HEK293 (cell line): ENCODE data around the gene TMEM187.
A peak's percentile ranks its signal among the peaks of the same experiment; 100 is the strongest.

Source experiments
- CTCF ChIA-PET: fragments of 350-600 bp; formaldehyde crosslinking; extraction: SDS; loops from one replicate; lab custom pipeline; 2021; ENCODE audit warnings: antibody characterized with exemption; lab: Yijun Ruan, JAX
- POLR2A ChIA-PET: fragments of 300-600 bp; formaldehyde crosslinking; extraction: SDS; loops from one replicate; lab custom pipeline; 2020; ENCODE audit warnings: antibody characterized with exemption, inconsistent platforms; lab: Yijun Ruan, JAX
- H3K27ac ChIP-seq: fragments of 200-500 bp; sonication (Bioruptor generic); 2 replicates; pipeline ENCODE4 v1.5.1; 2014; ENCODE audit warnings: low read depth, low read length, control low read depth, inconsistent platforms; ENCODE audit errors: extremely low read depth
- H3K36me3 ChIP-seq, 2 experiments: fragments of 200-500 bp in 1 of 2; sonication (Bioruptor generic) in 1 of 2; 1 replicate in 1 of 2; 2 replicates in 1 of 2; pipeline ENCODE4 v1.5.1; 2014 to 2017; ENCODE audit warnings: inconsistent platforms in 2 of 2, low read length in 2 of 2; ENCODE audit not compliant: control insufficient read depth in 2 of 2, insufficient read depth in 1 of 2
- H3K4me1 ChIP-seq: fragments of 200-500 bp; sonication (Bioruptor generic); 2 replicates; pipeline ENCODE4 v1.5.1; 2014; ENCODE audit warnings: mild to moderate bottlenecking, low read length, inconsistent platforms; ENCODE audit not compliant: control insufficient read depth, insufficient read depth
- H3K4me3 ChIP-seq: 2 replicates; pipeline ENCODE4 v1.5.1; 2011; ENCODE audit warnings: low read depth, mild to moderate bottlenecking, control low read depth, low read length, moderate library complexity
- H3K9me3 ChIP-seq: fragments of 200-500 bp; sonication (Bioruptor generic); 2 replicates; pipeline ENCODE4 v1.5.1; 2014; ENCODE audit warnings: low read depth, low read length, inconsistent platforms; ENCODE audit not compliant: control insufficient read depth, insufficient read depth
- GFI1B ChIP-seq: fragments of 450-650 bp; formaldehyde crosslinking; IDR thresholded peaks from 2 replicates; pipeline ENCODE4 v1.5.1; 2016; ENCODE audit warnings: missing biosample characterization, missing genetic modification characterization
- GLIS2 ChIP-seq: fragments of 450-650 bp; formaldehyde crosslinking; IDR thresholded peaks from 2 replicates; pipeline ENCODE4 v1.5.1; 2016; ENCODE audit warnings: missing biosample characterization, missing genetic modification characterization
- HIC1 ChIP-seq: fragments of 450-650 bp; formaldehyde crosslinking; IDR thresholded peaks from 2 replicates; pipeline ENCODE4 v1.5.1; 2016; ENCODE audit warnings: missing biosample characterization, missing genetic modification characterization
- ZBTB17 ChIP-seq: fragments of 450-650 bp; formaldehyde crosslinking; IDR thresholded peaks from 2 replicates; pipeline ENCODE4 v1.5.1; 2016; ENCODE audit warnings: missing biosample characterization, missing genetic modification characterization
- ZFP41 ChIP-seq: fragments of 450-650 bp; formaldehyde crosslinking; IDR thresholded peaks from 2 replicates; pipeline ENCODE4 v1.5.1; 2016; ENCODE audit warnings: missing biosample characterization, missing genetic modification characterization, borderline replicate concordance
- ZNF10 ChIP-seq: fragments of 450-650 bp; formaldehyde crosslinking; IDR thresholded peaks from 2 replicates; pipeline ENCODE4 v1.5.1; 2017; ENCODE audit warnings: missing biosample characterization, missing genetic modification characterization
- ZNF148 ChIP-seq: fragments of 450-650 bp; formaldehyde crosslinking; IDR thresholded peaks from 2 replicates; pipeline ENCODE4 v1.5.0; 2017; ENCODE audit warnings: missing biosample characterization, missing genetic modification characterization, borderline replicate concordance
- ZNF16 ChIP-seq: fragments of 450-650 bp; formaldehyde crosslinking; IDR thresholded peaks from 2 replicates; pipeline ENCODE4 v1.5.1; 2016; ENCODE audit warnings: low read depth, missing biosample characterization, missing genetic modification characterization
- ZNF18 ChIP-seq: fragments of 450-650 bp; formaldehyde crosslinking; IDR thresholded peaks from 2 replicates; pipeline ENCODE4 v1.5.1; 2016; ENCODE audit warnings: missing biosample characterization, missing genetic modification characterization
- ZNF280C ChIP-seq: fragments of 450-650 bp; formaldehyde crosslinking; IDR thresholded peaks from 2 replicates; pipeline ENCODE4 v1.5.1; 2016; ENCODE audit warnings: missing biosample characterization, missing genetic modification characterization
- ZNF416 ChIP-seq: fragments of 450-650 bp; formaldehyde crosslinking; IDR thresholded peaks from 2 replicates; pipeline ENCODE4 v1.5.1; 2016; ENCODE audit warnings: missing biosample characterization, missing genetic modification characterization
- ZNF529 ChIP-seq: fragments of 450-650 bp; formaldehyde crosslinking; IDR thresholded peaks from 2 replicates; pipeline ENCODE4 v1.5.1; 2017; ENCODE audit warnings: missing genetic modification characterization, missing biosample characterization; ENCODE audit not compliant: insufficient replicate concordance
- ZNF600 ChIP-seq: fragments of 450-650 bp; formaldehyde crosslinking; IDR thresholded peaks from 2 replicates; pipeline ENCODE4 v1.5.1; 2016; ENCODE audit warnings: missing biosample characterization, missing genetic modification characterization
- ZNF747 ChIP-seq: fragments of 450-650 bp; formaldehyde crosslinking; IDR thresholded peaks from 2 replicates; pipeline ENCODE4 v1.5.1; 2016; ENCODE audit warnings: missing biosample characterization, missing genetic modification characterization
- ZNF837 ChIP-seq: fragments of 450-650 bp; formaldehyde crosslinking; IDR thresholded peaks from 2 replicates; pipeline ENCODE4 v1.5.1; 2016; ENCODE audit warnings: missing biosample characterization, missing genetic modification characterization
- TF ChIP-seq, protein P1 (sequence below): fragments of 450-650 bp; formaldehyde crosslinking; IDR thresholded peaks from 2 replicates; pipeline ENCODE4 v1.5.1; 2016; ENCODE audit warnings: missing biosample characterization, missing genetic modification characterization
- TF ChIP-seq, protein P2 (sequence below): fragments of 450-650 bp; formaldehyde crosslinking; IDR thresholded peaks from 2 replicates; pipeline ENCODE4 v1.5.1; 2016; ENCODE audit warnings: missing biosample characterization, missing genetic modification characterization

TMEM187 gene

GRCh38 chrX:153954558-153955227 is 17.9 kb upstream of the TMEM187 start:
- no peak overlapping the region for H3K27ac ChIP-seq
- H3K4me1 ChIP-seq, result no peaks in the 10 kb centered on the region; the same call in 1 of the 2 replicates
- H3K4me3 ChIP-seq, result no peak overlapping the region
- TF ChIP-seq ZNF747 (tag by site-specific recombination), result no peak
- TF ChIP-seq ZNF280C (tag by site-specific recombination), result no peak
- TF ChIP-seq HIC1 (tag by site-specific recombination), result peak; percentile 92
- TF ChIP-seq GFI1B (tag by site-specific recombination), result no peak
- TF ChIP-seq, protein P1, sequence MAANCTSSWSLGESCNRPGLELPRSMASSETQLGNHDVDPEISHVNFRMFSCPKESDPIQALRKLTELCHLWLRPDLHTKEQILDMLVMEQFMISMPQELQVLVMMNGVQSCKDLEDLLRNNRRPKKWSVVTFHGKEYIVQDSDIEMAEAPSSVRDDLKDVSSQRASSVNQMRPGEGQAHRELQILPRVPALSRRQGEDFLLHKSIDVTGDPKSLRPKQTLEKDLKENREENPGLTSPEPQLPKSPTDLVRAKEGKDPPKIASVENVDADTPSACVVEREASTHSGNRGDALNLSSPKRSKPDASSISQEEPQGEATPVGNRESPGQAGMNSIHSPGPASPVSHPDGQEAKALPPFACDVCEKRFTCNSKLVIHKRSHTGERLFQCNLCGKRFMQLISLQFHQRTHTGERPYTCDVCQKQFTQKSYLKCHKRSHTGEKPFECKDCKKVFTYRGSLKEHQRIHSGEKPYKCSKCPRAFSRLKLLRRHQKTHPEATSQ, result no peak
- TF ChIP-seq ZNF529 (tag by site-specific recombination), result no peak
- TF ChIP-seq, protein P2, sequence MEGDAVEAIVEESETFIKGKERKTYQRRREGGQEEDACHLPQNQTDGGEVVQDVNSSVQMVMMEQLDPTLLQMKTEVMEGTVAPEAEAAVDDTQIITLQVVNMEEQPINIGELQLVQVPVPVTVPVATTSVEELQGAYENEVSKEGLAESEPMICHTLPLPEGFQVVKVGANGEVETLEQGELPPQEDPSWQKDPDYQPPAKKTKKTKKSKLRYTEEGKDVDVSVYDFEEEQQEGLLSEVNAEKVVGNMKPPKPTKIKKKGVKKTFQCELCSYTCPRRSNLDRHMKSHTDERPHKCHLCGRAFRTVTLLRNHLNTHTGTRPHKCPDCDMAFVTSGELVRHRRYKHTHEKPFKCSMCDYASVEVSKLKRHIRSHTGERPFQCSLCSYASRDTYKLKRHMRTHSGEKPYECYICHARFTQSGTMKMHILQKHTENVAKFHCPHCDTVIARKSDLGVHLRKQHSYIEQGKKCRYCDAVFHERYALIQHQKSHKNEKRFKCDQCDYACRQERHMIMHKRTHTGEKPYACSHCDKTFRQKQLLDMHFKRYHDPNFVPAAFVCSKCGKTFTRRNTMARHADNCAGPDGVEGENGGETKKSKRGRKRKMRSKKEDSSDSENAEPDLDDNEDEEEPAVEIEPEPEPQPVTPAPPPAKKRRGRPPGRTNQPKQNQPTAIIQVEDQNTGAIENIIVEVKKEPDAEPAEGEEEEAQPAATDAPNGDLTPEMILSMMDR (tag by site-specific recombination), result no peak
- peak; percentile 43; the same call in 1 of the 2 replicates for TF ChIP-seq ZNF600
- TF ChIP-seq ZNF837 (tag by site-specific recombination), result no peak
- ChIA-PET POLR2A (no interaction called here), CTCF (interaction anchor here (1.0 kb wide), 1 partner anchor 31 kb away, joined by 3 read pairs; no protein-coding TSS in a partner anchor)
- peaks cover 30 to 100% of the 10 kb centered on the region in 2 experiments for H3K36me3 ChIP-seq
- no peaks in the 10 kb centered on the region for H3K9me3 ChIP-seq

DNA sequence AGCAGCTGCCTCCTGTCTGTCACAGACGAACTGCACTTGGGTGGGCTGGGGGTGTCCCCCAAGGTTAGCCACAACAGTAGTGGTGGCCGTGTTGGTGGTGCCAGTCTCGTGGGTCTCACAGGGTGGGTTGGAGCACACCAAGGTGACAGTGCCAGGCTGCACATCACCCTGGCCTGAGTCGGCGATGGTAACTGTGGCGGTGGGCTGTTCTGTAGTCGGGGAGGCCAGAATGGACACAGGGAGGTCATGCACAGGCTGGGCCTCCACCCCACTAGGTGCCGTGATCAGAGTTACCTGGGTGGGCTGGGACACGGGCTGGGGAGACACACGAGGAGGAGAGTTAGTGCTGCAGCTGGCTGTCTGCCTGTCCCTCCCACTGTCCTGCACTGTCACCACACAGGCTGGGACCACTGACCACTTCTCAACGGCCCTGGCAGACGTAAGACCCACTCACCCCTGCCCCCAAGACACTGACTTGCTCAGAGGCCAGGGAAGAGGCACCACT is 17.3 kb upstream of the TMEM187 start:
- Histone ChIP-seq H3K9me3 (no peaks in the 10 kb centered on the region), H3K4me1 (no peaks in the 10 kb centered on the region; the same call in 1 of the 2 replicates), H3K36me3 (peaks cover 31 to 100% of the 10 kb centered on the region in 2 experiments), H3K4me3 (no peak overlapping the region), H3K27ac (no peak overlapping the region)
- TF ChIP-seq ZFP41 (tag by site-specific recombination), result no peak
- no peak for TF ChIP-seq ZNF416 (tag by site-specific recombination)
- no peak for TF ChIP-seq ZNF16 (tag by site-specific recombination)
- no peak for TF ChIP-seq ZBTB17 (tag by site-specific recombination)
- TF ChIP-seq ZNF18 (tag by site-specific recombination), result no peak
- TF ChIP-seq ZNF10, result peak; percentile 34; the same call in 1 of the 2 replicates
- TF ChIP-seq GLIS2 (tag by site-specific recombination), result peak; percentile 83
- TF ChIP-seq ZNF148 (tag by site-specific recombination), result no peak
- CTCF ChIA-PET, result interaction anchor here (0.9 to 1.0 kb wide), 2 partner anchors 8 to 32 kb away, joined by 3 read pairs; no protein-coding TSS in a partner anchor
- POLR2A ChIA-PET, result no interaction called here
